Parathyroid adenoma (tissue), 2 donors: ENCODE measurements around the gene LTO1.

ENCODE experiments used
- H2AFZ ChIP-seq: fragments of 300-600 bp; sonication (generic); one replicate; pipeline ENCODE4 v1.7.0; 2017; ENCODE audit warnings: antibody characterized with exemption, mild to moderate bottlenecking
- H3K27ac ChIP-seq: fragments of 300-600 bp; sonication (generic); one replicate; pipeline ENCODE4 v1.7.0; 2017
- H3K27me3 ChIP-seq: fragments of 300-600 bp; sonication (generic); one replicate; pipeline ENCODE4 v1.7.0; 2017; ENCODE audit warnings: low read length; ENCODE audit not compliant: control insufficient read depth, insufficient read depth
- H3K36me3 ChIP-seq: fragments of 300-600 bp; sonication (generic); one replicate; pipeline ENCODE4 v1.7.0; 2017; ENCODE audit warnings: low read length; ENCODE audit not compliant: control insufficient read depth, insufficient read depth
- H3K4me1 ChIP-seq: fragments of 300-600 bp; sonication (generic); one replicate; pipeline ENCODE4 v1.7.0; 2017; ENCODE audit warnings: control low read depth
- H3K4me2 ChIP-seq: fragments of 300-600 bp; sonication (generic); one replicate; pipeline ENCODE4 v1.7.0; 2017; ENCODE audit warnings: low read length
- H3K4me3 ChIP-seq: fragments of 300-600 bp; sonication (generic); one replicate; pipeline ENCODE4 v1.7.0; 2017; ENCODE audit warnings: low read depth, low read length
- H3K79me2 ChIP-seq: fragments of 300-600 bp; sonication (generic); one replicate; pipeline ENCODE4 v1.7.0; 2017; ENCODE audit warnings: control low read depth
- H3K9ac ChIP-seq: fragments of 300-600 bp; sonication (generic); one replicate; pipeline ENCODE4 v1.7.0; 2017; ENCODE audit warnings: mild to moderate bottlenecking
- H3K9me3 ChIP-seq: fragments of 300-600 bp; sonication (generic); one replicate; pipeline ENCODE4 v1.7.0; 2017; ENCODE audit warnings: low read length; ENCODE audit not compliant: control insufficient read depth
- CTCF ChIP-seq: fragments of 300-600 bp; sonication (generic); IDR thresholded peaks from one replicate; pipeline ENCODE4 v1.7.0; 2017; ENCODE audit warnings: antibody characterized with exemption, mild to moderate bottlenecking
- donor health status: primary hyperparathyroidism.

LTO1 gene

GRCh38 chr11:69682681-69683326 is 7.7 kb upstream of the LTO1 start:
- Histone ChIP-seq H3K36me3 (no peaks in the 10 kb centered on the region), H3K9me3 (no peaks in the 10 kb centered on the region), H3K9ac (no peak overlapping the region), H3K4me2 (no peak overlapping the region), H3K4me3 (no peak overlapping the region), H3K27me3 (no peaks in the 10 kb centered on the region), H2AFZ (no peak overlapping the region), H3K27ac (no peak overlapping the region), H3K79me2 (no peaks in the 10 kb centered on the region), H3K4me1 (no peaks in the 10 kb centered on the region)
- TF ChIP-seq CTCF: no peak

GRCh38 chr11:69682221-69682620 is 7.1 kb upstream of the LTO1 start:
- Histone ChIP-seq H3K36me3 (no peaks in the 10 kb centered on the region), H3K9me3 (no peaks in the 10 kb centered on the region), H3K4me2 (no peak overlapping the region), H3K79me2 (no peaks in the 10 kb centered on the region), H2AFZ (no peak overlapping the region), H3K27ac (no peak overlapping the region), H3K4me3 (no peak overlapping the region), H3K9ac (no peak overlapping the region), H3K4me1 (no peaks in the 10 kb centered on the region), H3K27me3 (no peaks in the 10 kb centered on the region)
- no peak for TF ChIP-seq CTCF

DNA sequence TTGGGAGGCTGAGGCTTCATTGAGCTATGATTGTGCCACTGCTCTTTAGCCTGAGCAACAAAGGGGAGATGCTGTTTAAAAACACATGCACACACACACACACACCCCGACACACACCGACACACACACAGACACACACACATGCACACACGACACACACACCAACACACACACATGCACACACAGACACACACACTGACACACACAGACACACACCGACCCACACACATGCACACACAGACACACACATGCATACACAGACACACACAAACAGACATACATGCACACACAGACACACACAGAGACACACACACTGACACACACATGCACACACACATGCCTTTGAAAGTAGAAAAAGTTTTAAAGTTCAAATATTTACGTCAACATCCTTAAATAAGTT is 5.5 kb upstream of the LTO1 start:
- Histone ChIP-seq H3K27me3 (no peaks in the 10 kb centered on the region), H2AFZ (no peak overlapping the region), H3K36me3 (no peaks in the 10 kb centered on the region), H3K4me2 (no peak overlapping the region), H3K27ac (no peak overlapping the region), H3K4me3 (no peak overlapping the region), H3K4me1 (no peaks in the 10 kb centered on the region), H3K79me2 (no peaks in the 10 kb centered on the region), H3K9ac (no peak overlapping the region), H3K9me3 (no peaks in the 10 kb centered on the region)
- TF ChIP-seq CTCF: no peak

- no peaks in the 10 kb centered on the region for H3K27me3 ChIP-seq
- peaks cover 4% of the 10 kb centered on the region for H3K4me1 ChIP-seq
- H3K4me2 ChIP-seq: no peak overlapping the region
- no peaks in the 10 kb centered on the region for H3K9me3 ChIP-seq
- no peak overlapping the region for H3K9ac ChIP-seq
- no peak overlapping the region for H3K27ac ChIP-seq
- H3K36me3 ChIP-seq: no peaks in the 10 kb centered on the region
- H2AFZ ChIP-seq: no peak overlapping the region
- no peaks in the 10 kb centered on the region for H3K79me2 ChIP-seq
- TF ChIP-seq CTCF: no peak
- H3K4me3 ChIP-seq: no peak overlapping the region
Observed at GRCh38 chr11:69677749-69678148, 2.6 kb upstream of the LTO1 start.

DNA sequence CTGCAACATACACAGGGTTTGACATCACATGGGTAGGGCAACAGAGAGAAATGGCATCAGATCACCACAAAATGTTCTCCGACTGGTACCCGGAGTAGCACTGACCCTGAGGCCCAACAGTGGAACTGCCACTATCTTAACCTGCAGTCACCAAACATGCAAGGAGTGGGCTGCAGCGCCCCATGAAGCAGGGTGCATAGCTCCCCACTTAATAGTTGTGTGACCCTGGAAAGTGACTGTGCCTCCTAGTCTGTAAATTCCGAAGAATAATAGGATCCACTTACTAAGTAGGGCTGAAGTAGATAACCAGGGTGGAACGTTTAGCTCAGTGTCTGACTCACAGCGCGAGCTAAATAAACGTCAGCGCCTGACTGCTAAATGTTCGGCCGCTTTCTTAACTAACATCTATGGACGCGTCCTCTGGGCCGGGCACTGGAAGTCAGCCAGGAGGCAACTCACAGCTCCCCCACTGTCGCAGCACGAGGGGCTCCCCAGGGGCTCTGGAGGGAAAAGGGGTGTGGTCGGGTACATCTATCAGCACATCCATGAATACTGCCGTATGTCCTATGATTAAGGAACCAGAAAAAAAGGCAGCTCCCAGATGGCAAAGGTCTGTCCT is 777 bp downstream of the LTO1 start:
- peak overlapping the region; percentile 64 for H3K27ac ChIP-seq
- peaks cover 4% of the 10 kb centered on the region for H3K4me1 ChIP-seq
- no peaks in the 10 kb centered on the region for H3K9me3 ChIP-seq
- H3K79me2 ChIP-seq: no peaks in the 10 kb centered on the region
- no peaks in the 10 kb centered on the region for H3K36me3 ChIP-seq
- H3K9ac ChIP-seq: peak overlapping the region; percentile 61
- H3K27me3 ChIP-seq: no peaks in the 10 kb centered on the region
- no peak for TF ChIP-seq CTCF
- peak overlapping the region; percentile 77 for H3K4me3 ChIP-seq
- peak overlapping the region; percentile 90 for H2AFZ ChIP-seq
- peak overlapping the region; percentile 81 for H3K4me2 ChIP-seq
